Measurements from ENCODE around the gene AMOTL2. TPM values are rescaled to one million over a fixed set of nuclear protein-coding genes. Genes with fewer than 3 reads are reported as not detected.
A peak's percentile ranks its signal among the peaks of the same experiment; 100 is the strongest.

AMOTL2 gene
- total RNA-seq, 1 donor, result 65.0 TPM

DNA sequence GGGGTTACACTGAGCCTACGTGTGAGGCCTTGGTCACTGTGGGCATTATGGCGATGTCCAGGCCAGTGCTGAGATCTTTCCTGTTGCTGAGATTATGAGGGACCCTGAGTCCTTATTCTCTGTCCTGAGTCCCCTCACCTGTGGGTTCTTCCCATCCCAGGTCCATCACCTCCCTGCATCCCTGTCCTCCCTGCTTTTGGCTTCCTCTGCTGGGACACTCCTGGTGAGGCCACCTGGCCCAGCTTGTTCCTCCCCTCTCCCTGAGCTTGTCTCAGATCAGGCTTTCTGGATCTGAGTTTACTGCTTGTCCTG is 36.1 kb downstream of the AMOTL2 start:
- H3K4me3 ChIP-seq (ENCODE audit: low read depth, low read length), result no peak overlapping the region
- TF ChIP-seq, protein P1, sequence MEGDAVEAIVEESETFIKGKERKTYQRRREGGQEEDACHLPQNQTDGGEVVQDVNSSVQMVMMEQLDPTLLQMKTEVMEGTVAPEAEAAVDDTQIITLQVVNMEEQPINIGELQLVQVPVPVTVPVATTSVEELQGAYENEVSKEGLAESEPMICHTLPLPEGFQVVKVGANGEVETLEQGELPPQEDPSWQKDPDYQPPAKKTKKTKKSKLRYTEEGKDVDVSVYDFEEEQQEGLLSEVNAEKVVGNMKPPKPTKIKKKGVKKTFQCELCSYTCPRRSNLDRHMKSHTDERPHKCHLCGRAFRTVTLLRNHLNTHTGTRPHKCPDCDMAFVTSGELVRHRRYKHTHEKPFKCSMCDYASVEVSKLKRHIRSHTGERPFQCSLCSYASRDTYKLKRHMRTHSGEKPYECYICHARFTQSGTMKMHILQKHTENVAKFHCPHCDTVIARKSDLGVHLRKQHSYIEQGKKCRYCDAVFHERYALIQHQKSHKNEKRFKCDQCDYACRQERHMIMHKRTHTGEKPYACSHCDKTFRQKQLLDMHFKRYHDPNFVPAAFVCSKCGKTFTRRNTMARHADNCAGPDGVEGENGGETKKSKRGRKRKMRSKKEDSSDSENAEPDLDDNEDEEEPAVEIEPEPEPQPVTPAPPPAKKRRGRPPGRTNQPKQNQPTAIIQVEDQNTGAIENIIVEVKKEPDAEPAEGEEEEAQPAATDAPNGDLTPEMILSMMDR (IDR thresholded peaks at IDR 0.05; ENCODE audit: insufficient read depth, low read length), result no peak
- no peak for DNase-seq (ENCODE audit: low read depth)

DNA sequence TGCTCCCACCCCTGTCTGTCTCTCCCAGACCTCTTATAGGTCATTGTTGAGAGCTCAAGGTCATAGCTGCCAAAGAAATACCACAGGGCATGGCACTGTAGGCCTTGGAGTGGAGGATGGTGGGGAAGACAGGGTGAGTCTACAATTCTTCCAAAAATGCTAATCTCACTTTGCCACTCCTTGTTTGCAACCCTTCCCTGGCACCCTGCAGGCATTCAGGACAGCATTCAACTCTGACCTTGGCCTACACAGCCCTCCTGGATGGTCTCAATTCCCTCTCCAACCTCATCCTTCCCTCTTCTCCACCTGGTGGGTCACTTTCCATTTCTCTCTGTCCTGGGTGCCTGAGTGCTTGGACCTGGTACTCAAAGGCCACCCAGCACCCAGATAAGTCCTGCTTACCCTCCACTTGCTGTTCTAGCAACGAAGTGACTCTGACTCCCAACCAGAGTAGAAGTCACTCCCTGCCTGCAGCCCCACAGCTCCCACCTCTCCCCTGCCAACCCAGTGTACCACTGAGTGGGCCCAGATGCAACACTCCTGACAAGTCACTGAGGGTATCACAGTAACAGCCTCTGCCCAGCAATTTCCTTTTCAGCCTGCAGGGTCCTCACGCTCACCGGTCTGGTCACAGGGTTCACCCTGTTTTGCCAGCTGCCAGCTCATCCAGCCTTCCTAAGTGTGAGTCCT is 36.6 kb downstream of the AMOTL2 start:
- DNase-seq (ENCODE audit: low read depth), result no peak
- TF ChIP-seq, protein P1 (IDR thresholded peaks at IDR 0.05; ENCODE audit: insufficient read depth, low read length), result no peak
- H3K4me3 ChIP-seq (ENCODE audit: low read depth, low read length), result no peak overlapping the region

DNA sequence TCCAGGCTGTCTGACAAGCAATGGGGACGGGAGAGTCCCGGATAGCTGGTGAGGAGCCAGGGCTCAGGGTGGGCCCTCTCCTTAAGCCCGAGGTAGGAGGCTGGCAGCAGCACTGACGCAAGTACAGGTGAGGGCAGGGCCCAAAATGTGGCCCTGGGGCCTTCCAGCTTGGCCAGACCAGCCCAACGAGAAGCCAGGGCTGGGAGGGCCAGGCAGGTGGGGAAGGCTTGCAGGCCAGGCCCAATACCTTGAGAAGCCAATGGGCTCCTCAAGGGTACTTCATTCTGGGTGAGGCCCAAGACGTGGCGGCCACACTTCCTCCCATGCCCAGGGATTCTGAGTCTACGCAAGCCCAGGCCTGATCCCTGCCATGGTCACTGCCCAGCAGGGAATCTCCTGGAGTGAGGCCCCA is 37.2 kb downstream of the AMOTL2 start:
- no peak for DNase-seq (ENCODE audit: low read depth)
- no peak overlapping the region for H3K4me3 ChIP-seq (ENCODE audit: low read depth, low read length)
- TF ChIP-seq, protein P1 (IDR thresholded peaks at IDR 0.05; ENCODE audit: insufficient read depth, low read length), result no peak

DNA sequence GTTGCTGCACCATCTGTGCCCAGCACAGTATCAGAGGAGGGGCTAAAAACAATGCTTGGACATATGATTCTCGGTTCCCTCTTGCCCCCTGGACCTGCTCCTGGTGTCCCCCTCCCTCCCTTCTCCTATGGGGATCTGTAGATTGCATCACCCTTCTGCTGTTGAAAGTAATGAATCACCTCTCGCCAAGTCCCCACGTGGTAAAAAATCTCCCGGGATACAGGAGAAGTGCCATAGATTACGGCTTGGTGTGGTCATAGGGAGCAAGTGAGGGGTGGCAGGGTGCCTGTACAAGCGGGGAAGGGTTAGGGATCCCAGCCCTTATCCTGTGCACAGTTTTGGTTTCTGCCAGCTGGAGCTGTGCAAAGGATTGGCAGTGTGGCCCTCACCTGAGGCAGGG is 37.7 kb downstream of the AMOTL2 start:
- DNase-seq (ENCODE audit: low read depth), result peak; percentile 91
- H3K4me3 ChIP-seq (ENCODE audit: low read depth, low read length), result no peak overlapping the region
- TF ChIP-seq, protein P1 (IDR thresholded peaks at IDR 0.05; ENCODE audit: insufficient read depth, low read length), result no peak

DNA sequence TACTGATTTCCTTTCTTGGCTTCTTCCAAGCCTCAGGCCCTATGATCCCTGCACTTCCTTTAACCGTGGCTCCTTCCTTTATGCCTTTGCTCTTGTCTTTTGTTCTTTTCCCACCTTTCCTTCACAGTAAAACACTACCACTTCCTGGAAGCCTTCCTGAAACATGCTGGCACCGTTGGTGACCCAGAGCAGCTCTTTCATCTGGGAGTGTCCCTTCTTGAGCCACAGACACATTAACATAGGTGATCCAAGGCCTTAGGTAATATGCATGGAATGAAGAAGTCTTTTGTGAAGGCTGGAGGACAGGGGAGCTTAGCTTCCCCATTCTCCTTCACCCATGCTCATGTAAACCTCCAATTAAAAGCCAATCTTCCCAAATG is 39.4 kb downstream of the AMOTL2 start:
- TF ChIP-seq, protein P1 (IDR thresholded peaks at IDR 0.05; ENCODE audit: insufficient read depth, low read length), result no peak
- no peak overlapping the region for H3K4me3 ChIP-seq (ENCODE audit: low read depth, low read length)

DNA sequence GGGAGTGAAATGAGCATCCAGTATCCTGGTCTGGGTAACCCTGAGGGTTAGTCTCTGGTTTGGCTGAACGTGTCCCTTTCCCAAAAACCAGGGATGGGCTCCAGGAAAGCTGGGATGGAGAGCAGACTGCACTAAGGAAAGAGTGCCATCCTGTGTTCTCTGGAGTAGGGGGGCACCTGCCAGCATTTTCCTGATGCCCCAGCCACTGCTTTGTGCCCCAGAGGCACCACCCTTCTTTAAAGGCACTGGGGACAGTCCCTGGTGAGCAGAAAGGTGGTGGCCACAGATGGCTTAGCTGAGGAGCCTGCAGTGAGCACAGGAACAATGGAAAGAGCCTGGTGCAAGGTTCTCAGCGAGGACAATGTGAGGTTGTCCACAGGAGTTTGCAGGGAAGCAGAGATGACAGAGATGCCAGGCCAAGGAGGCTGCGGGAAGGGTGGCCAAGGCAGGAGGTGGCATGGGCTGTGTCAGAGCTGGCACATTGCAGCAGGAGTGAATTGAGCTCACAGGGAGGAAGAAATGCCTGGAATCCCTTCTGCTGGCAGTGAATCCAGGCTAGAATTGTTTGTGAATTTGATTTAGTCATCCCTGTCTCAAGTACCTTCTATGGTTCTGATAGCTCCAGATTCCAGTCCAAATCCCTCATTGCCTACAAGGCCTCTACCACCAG is 39.9 kb downstream of the AMOTL2 start:
- peak; percentile 88 for DNase-seq (ENCODE audit: low read depth)
- no peak overlapping the region for H3K4me3 ChIP-seq (ENCODE audit: low read depth, low read length)
- TF ChIP-seq, protein P1 (IDR thresholded peaks at IDR 0.05; ENCODE audit: insufficient read depth, low read length), result no peak

More for the DNA sequence above, 39.4 kb downstream of the AMOTL2 start:
- no peak for DNase-seq (ENCODE audit: low read depth)
